Measurements from ENCODE around the gene FRYL. TPM values are rescaled to one million over a fixed set of nuclear protein-coding genes. Genes with fewer than 3 reads are reported as not detected.
A peak's percentile ranks its signal among the peaks of the same experiment; 100 is the strongest.

Gene FRYL
- total and polyA plus RNA-seq, 2 of the 8 experiments (the other 6 are each of a cell fraction or from before 2014, with no cell fraction given) = 8.0 to 36.5 TPM

DNA sequence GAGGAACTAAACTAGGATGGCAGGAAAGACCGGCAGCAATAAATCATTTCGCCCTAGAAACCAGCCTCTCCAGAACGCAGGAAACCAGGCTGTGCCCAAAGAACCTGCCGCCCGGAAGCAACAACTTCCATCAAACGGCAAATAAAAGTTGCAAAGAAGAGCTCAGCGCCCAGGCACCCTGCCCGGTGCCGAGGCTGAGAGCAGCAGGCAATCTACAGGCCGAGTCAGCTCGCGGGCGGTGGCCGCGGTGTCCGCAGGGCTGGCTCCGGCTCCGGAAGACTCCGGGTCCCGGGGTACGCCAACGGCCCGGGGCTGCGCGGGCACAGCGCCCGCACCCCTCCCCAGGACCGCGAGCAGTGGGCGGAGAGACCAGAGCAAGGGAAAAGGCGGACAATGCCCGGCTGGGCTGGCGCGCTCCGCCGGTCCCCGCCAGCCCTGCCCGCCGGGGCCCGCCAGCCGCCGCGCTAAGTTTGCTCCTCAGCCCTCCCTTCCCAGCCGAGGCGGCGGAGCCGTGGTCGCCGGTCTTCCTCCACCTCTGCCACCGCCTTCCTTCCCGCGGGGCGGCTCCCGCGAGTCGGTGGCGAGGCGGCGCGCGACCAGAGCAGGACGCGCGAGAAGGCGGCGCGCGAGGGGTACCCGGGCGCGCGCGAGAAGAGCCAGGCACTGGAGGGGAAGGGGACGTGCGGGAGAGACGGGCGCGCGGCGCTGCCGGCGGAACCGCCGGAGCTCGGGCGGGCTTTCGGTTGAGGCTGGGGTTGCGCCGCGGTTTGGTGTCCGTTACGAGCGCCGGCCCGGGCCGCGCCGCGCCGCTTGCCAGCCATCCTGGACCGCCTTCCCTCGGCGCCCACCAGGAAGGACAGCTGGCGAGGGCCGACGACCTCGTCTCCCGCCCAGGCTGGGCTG is 733 bp downstream of the FRYL start (continued):
- TF ChIP-seq CEBPB (IDR thresholded peaks at IDR 0.05; ENCODE audit: low read depth, low read length) (no peak), SIN3A (conservative IDR thresholded peaks at IDR 0.05 in 1 of 2, IDR thresholded peaks at IDR 0.05 in 1 of 2; ENCODE audit: low read depth in 1 of 2, low read length in 2 of 2) (peak in 1 of 2 experiments; percentile 7; a peak in 1 of 4 replicates), HDAC2 (IDR thresholded peaks at IDR 0.05; ENCODE audit: borderline replicate concordance in 1 of 2, low read depth in 2 of 2, low read length in 2 of 2) (peak; percentile 59 to 90; a peak in 2 of 4 replicates), EZH2 (IDR thresholded peaks at IDR 0.05; ENCODE audit: low read depth, low read length, severe bottlenecking) (no peak), JUN (IDR thresholded peaks at IDR 0.05; ENCODE audit: low read depth, low read length) (no peak), POLR2A (IDR thresholded peaks at IDR 0.05; ENCODE audit: control extremely low read depth in 1 of 2, low read depth in 2 of 2, low read length in 2 of 2) (peak in 1 of 2 experiments; percentile 69; a peak in 1 of 3 replicates), SAP30 (IDR thresholded peaks at IDR 0.05; ENCODE audit: insufficient read depth, insufficient replicate concordance, low read length) (no peak), SP2 (IDR thresholded peaks at IDR 0.05; ENCODE audit: low read length) (no peak), CBX5 (IDR thresholded peaks at IDR 0.05; ENCODE audit: low read depth, low read length) (no peak), ZNF274 (IDR thresholded peaks at IDR 0.05; ENCODE audit: borderline replicate concordance, extremely low read depth, low read length) (no peak), EP300 (IDR thresholded peaks at IDR 0.05; ENCODE audit: borderline replicate concordance in 1 of 2, low read depth in 2 of 2, low read length in 2 of 2) (no peak), KDM1A (IDR thresholded peaks at IDR 0.05; ENCODE audit: borderline replicate concordance, low read length) (no peak), MAFK (IDR thresholded peaks at IDR 0.05; ENCODE audit: low read depth, low read length) (no peak), CBX8 (IDR thresholded peaks at IDR 0.05; ENCODE audit: borderline replicate concordance, low read depth, low read length) (no peak), HDAC6 (IDR thresholded peaks at IDR 0.05; ENCODE audit: low read depth, low read length) (no peak), BACH1 (IDR thresholded peaks at IDR 0.05; ENCODE audit: low read length) (peak; percentile 32; the same call in 1 of the 2 replicates), RAD21 (IDR thresholded peaks at IDR 0.05 in 1 of 2, conservative IDR thresholded peaks at IDR 0.05 in 1 of 2; ENCODE audit: low read depth in 2 of 2, low read length in 2 of 2) (peak in 1 of 2 experiments; percentile 0; a peak in 1 of 4 replicates)
- TF ChIP-seq, protein P1, sequence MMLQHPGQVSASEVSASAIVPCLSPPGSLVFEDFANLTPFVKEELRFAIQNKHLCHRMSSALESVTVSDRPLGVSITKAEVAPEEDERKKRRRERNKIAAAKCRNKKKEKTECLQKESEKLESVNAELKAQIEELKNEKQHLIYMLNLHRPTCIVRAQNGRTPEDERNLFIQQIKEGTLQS (IDR thresholded peaks at IDR 0.05; ENCODE audit: insufficient read depth, low read depth, low read length) = no peak

All from H1 (cell line).